ENCODE results near the gene PDE4D.

- TF ChIP-seq ZNF8 (CRISPR knock-in tag; IDR thresholded peaks at IDR 0.05) = no peak
- no peak for TF ChIP-seq ESRRG (CRISPR knock-in tag; IDR thresholded peaks at IDR 0.05)
- TF ChIP-seq, protein P1, sequence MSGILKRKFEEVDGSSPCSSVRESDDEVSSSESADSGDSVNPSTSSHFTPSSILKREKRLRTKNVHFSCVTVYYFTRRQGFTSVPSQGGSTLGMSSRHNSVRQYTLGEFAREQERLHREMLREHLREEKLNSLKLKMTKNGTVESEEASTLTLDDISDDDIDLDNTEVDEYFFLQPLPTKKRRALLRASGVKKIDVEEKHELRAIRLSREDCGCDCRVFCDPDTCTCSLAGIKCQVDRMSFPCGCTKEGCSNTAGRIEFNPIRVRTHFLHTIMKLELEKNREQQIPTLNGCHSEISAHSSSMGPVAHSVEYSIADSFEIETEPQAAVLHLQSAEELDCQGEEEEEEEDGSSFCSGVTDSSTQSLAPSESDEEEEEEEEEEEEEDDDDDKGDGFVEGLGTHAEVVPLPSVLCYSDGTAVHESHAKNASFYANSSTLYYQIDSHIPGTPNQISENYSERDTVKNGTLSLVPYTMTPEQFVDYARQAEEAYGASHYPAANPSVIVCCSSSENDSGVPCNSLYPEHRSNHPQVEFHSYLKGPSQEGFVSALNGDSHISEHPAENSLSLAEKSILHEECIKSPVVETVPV (CRISPR knock-in tag; IDR thresholded peaks at IDR 0.05) = no peak
- TF ChIP-seq, protein P2, sequence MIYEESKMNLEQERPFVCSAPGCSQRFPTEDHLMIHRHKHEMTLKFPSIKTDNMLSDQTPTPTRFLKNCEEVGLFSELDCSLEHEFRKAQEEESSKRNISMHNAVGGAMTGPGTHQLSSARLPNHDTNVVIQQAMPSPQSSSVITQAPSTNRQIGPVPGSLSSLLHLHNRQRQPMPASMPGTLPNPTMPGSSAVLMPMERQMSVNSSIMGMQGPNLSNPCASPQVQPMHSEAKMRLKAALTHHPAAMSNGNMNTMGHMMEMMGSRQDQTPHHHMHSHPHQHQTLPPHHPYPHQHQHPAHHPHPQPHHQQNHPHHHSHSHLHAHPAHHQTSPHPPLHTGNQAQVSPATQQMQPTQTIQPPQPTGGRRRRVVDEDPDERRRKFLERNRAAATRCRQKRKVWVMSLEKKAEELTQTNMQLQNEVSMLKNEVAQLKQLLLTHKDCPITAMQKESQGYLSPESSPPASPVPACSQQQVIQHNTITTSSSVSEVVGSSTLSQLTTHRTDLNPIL (CRISPR knock-in tag; IDR thresholded peaks at IDR 0.05; ENCODE audit: low read depth) = no peak
- TF ChIP-seq, protein P3, sequence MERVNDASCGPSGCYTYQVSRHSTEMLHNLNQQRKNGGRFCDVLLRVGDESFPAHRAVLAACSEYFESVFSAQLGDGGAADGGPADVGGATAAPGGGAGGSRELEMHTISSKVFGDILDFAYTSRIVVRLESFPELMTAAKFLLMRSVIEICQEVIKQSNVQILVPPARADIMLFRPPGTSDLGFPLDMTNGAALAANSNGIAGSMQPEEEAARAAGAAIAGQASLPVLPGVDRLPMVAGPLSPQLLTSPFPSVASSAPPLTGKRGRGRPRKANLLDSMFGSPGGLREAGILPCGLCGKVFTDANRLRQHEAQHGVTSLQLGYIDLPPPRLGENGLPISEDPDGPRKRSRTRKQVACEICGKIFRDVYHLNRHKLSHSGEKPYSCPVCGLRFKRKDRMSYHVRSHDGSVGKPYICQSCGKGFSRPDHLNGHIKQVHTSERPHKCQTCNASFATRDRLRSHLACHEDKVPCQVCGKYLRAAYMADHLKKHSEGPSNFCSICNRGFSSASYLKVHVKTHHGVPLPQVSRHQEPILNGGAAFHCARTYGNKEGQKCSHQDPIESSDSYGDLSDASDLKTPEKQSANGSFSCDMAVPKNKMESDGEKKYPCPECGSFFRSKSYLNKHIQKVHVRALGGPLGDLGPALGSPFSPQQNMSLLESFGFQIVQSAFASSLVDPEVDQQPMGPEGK (CRISPR knock-in tag; IDR thresholded peaks at IDR 0.05; ENCODE audit: borderline replicate concordance) = no peak
- no peak for TF ChIP-seq ZNF565 (CRISPR knock-in tag; conservative IDR thresholded peaks at IDR 0.05; ENCODE audit: low read depth)
- no peak for TF ChIP-seq ARNTL (CRISPR knock-in tag; IDR thresholded peaks at IDR 0.05; ENCODE audit: borderline replicate concordance, low read depth)
- no peak for TF ChIP-seq GLIS3 (CRISPR knock-in tag; IDR thresholded peaks at IDR 0.05)
- TF ChIP-seq ZFP3 (CRISPR knock-in tag; IDR thresholded peaks at IDR 0.05) = no peak
- TF ChIP-seq TOX (CRISPR knock-in tag; IDR thresholded peaks at IDR 0.05; ENCODE audit: borderline replicate concordance) = no peak
- TF ChIP-seq ZFP30 (CRISPR knock-in tag; IDR thresholded peaks at IDR 0.05) = no peak
- TF ChIP-seq OSR1 (CRISPR knock-in tag; IDR thresholded peaks at IDR 0.05) = no peak
These were observed 387.1 kb downstream of the PDE4D start for GRCh38 chr5:59506285-59506877.

Measured in SK-N-SH treated with all-trans-retinoic acid at 6 μM for 48 hours (cell line).